Colon (tissue), 2 donors: ENCODE results near the gene PGS1.

Experiments used
- FAIRE-seq: peaks from 2 replicates; lab custom pipeline; 2012; peaks lifted over from hg19 to GRCh38; lab: Jason Lieb, UNC
- donor health status: control.
- donor health status: control.

PGS1 gene

DNA sequence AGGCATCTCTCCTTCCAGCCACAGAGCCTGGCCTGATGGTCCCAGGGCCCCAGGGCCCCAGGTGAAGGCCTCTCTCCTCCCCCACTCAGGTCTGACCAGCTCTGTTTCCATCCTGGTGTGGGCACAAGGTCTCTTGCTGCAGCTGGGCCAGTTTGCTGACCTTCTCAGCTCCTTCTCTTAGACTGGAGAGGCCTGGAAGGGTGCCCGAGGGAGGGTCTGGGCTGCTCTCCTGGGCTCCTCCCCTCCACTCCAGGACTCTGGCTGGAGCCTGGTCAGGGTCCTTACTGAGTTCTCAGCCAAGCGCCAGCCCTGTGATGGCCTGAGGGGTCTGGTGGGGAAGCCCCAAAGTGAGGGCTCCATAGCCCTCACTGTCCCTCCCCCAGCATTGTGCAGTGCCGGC lies 31.0 kb upstream of the PGS1 start:
- no peak for FAIRE-seq

- no peak for FAIRE-seq
These were observed 30.2 kb upstream of the PGS1 start for GRCh38 chr17:78348055-78348770.

DNA sequence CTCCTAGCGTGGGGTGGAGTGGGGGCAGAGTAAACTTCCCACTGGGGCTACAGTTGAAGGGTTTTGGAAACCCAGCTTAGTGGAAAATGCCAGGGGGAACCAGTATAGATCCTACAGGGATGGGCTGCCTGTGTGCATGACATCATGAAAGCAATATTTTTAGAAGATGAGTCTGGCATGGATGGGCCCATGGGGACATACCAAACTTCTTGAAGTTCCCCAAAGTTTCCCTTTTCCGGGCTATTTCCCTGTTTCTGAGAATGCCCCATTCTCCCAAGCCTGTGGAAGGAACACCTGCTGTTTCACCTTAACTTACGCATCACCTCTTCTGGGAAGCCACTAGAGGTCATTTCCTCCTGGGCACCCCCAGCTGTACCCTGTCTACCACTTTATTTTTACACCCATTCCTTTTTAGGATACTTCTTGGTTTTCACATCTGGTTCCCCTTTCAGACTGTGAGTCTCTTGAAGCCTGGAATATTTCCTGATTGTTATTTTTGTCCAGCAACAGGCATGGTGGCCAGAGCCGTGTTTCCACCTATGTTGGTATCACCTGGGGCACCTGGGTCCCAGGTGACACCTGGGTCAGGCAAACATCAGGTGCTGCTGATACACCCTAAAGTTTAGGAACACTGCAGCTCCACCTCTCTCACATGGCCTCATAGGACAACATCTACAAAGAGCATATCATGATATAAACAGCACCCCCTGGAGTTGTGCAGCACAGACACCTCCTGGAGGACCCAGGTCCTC lies 28.4 kb upstream of the PGS1 start:
- no peak for FAIRE-seq

- FAIRE-seq, result no peak
These were observed 26.9 kb upstream of the PGS1 start for GRCh38 chr17:78351449-78352006.

DNA sequence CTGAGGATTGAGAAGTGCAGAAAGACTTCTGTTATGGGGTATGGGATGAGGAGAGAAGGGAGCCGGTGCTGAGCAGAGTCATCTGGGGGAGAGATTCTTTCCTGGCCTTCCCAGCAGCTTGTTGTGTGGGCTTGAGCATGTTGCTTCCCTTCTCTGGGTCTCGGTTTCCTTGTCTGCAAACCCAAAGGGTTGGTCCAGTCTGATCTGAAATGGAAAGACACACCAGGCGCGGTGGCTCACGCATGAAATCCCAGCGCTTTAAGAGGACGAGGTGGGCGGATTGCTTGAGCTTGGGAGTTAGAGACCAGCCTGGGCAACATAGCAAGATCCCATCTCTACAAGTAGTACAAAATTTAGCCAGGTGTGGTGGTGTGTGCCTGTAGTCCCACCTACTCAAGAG lies 24.6 kb upstream of the PGS1 start:
- FAIRE-seq, result no peak

DNA sequence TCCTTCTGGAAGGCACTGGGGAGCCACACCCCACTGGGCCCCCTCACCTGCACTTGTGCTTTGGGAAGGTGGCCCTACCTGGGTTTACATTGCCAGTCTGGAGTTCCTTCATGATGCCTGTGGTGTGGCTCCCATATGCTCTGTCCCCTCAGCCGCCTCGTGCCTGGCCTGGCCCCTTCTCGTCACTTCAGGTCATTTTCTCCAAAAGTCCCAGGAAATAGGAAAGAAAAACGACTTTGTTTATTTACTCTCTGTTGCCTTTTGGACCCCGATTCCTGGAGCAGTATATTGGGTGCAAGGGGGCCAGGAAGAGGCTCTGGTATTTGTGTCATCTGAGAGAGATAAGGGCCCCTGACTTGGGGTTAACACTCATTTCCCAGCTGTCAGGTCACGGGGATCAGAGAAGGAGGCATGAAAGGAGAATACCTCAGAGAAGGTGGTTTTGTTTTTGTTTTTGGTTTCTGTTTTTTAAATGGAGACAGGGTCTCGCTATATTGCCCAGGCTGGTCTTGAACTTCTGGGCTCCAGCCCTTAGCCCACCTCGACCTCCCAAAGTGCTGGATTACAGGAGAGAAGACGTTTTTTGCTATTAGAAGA lies 23.3 kb upstream of the PGS1 start:
- no peak for FAIRE-seq

- no peak for FAIRE-seq
These were observed 22.7 kb upstream of the PGS1 start for GRCh38 chr17:78355701-78356100.

DNA sequence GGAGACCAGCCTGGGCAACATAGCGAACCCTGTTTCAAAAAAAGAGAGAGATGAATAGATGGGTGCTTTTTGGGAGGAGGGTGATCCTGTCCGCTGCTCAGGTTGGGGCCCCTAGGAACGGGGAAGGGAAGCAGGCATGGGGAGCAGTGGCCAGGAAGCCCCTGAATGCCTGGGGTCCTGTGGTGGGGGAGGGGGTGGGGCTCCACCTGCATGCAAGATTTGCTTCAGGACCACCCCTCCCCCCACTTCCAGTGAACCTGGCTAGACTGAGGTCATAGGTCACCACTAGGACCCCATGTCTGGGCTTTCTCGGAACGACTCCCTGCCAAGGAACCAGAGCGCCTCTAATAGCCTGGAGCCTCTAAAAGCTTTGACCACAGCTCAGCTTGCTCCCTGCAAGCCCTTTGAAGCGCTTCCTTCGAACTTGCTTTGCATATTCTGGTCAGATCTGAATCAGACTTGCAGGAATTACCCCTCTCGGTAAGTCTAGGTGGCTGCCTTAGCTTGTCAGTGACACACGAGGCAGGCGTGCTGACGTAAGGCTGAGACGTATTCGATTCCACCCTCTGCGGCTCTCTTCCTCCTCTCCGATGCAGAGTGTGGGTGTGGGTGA lies 22.2 kb upstream of the PGS1 start:
- no peak for FAIRE-seq

GRCh38 chr17:78357177-78357586 lies 21.3 kb upstream of the PGS1 start:
- FAIRE-seq, result no peak

DNA sequence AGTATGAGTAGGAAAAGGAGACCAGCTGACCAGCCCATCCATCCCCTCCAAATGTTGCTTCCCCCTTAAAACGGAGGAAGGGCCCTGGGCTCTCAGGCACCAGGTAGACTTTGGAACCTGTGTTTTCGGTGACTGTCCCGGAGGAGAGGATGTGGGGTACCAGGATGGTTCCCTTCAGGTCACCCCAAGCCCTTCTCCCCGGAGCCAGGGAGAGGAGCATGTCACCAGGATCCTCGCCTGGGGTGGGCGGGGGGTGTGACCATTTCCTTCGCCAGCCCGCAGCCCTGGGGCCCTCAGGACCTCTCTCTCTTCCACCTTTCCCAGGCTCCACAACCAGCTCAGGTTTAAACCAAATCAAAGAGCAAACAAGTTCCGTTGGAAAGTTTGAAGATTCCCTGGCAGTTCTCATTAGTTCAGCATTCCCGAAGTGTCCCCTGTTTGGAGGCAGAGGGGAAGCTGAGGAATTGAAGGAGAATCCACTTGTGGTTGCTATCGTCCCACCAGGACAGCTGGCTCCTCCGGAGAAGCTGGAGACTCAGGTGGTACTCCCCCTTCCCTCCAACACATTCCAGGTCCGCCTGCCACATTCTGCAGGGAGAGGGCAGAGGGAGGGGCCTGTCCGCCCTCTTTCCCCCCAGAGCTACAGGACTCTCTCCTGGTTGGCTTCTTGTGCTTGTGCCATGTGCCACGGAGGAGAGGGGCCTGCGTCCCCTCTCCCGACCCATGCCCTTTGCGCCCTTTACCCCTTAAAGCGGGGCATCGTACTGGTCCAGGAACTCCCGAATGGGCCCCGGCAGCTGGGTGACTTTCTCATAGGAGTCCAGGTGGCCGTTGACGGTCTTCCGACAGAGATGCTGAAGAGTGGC lies 20.5 kb upstream of the PGS1 start:
- FAIRE-seq, result no peak

DNA sequence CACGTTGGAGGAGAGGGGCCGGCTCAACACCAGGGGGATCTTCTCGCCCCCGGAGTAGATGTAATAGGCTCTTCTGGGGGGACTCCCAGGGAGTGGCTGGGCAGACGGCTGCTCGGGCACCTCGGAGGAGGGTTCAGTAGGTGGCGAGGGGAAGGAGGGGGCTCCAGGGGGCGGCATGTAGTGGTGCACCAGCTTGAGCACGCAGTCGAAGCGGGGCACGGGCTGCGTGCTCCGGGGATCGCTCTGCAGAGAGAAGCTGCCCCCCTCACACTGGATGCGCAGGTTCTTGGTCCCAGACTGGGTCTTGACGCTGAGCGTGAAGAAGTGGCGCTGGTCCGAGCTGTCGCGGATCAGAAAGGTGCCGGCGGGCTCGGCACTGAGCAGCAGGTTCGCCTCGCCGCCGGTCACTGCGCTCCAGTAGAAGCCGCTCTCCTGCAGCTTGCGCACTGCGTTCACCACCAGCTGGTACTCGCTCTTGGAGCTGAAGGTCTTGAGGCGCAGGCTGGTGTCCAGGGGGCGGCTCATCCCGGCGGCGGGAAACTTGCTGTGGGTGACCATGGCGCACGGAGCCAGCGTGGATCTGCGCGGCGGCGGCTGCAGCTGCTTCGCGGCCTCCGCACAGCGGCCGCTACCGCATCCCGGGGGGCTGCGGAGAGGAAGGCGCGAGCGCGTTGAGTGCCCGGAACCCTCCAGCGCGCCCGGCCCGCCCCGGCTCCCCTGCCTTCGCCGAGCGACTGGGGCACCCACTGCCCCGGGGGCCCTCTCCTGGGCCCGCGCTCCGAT lies 19.7 kb upstream of the PGS1 start:
- FAIRE-seq, result no peak

DNA sequence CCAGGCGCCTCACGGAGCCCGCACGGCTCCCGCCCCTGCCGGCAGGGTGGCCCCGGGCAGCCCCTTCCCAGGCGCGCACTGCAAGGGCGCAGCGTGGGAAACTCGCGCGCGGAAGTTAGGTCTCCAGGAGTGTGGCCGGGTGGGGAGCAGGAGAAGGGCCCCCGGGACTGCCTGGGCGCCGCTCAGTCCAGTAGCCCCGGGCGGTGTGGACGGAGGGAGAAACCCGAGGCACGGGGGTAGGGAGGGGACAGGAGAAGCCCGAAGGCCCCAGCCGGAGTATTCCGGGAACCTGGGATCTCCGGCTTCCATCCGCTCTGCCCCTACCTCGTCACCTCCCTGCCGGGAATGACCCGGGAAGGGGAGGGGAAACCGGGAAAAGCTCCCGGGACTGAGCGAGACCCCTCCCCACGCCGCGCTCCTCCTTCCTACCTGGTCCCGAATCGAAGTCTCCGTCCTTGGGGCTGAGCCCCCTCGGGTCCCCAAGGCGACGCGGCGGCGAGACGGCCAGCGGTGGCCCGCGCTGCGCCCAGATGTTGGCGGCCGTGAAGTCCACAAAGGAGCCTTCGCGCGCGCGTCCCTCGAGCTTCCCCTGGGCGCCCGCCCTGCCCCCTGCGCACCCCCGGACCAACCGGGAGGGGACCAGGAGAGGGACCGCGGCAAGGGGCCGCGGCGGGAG lies 19.0 kb upstream of the PGS1 start:
- FAIRE-seq, result no peak

DNA sequence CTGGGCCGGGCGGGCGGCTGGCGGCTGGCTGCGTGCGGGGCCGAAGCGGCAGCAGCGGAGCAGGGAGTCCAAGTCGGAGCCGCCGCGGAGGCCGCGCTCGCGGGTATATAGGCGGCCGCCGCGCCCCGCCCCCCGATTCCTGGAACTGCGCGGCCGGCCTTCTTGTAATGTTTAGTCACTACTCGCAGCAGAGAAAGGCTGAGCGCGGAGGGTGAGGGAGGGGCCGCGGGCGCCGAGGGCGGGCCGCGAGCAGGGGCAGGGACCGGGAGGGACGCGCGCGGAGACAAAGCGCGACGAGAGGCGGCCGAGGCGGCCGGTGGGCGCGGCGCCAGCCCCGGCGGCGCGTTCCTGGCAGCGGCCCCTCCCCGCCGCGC lies 18.5 kb upstream of the PGS1 start, which contains the start of gene SOCS3:
Gene SOCS3 (minus strand): TSS at position 81 of the 374 bp plus-strand sequence. CDS start 982 bp downstream, outside the sequence.
- FAIRE-seq, result no peak

DNA sequence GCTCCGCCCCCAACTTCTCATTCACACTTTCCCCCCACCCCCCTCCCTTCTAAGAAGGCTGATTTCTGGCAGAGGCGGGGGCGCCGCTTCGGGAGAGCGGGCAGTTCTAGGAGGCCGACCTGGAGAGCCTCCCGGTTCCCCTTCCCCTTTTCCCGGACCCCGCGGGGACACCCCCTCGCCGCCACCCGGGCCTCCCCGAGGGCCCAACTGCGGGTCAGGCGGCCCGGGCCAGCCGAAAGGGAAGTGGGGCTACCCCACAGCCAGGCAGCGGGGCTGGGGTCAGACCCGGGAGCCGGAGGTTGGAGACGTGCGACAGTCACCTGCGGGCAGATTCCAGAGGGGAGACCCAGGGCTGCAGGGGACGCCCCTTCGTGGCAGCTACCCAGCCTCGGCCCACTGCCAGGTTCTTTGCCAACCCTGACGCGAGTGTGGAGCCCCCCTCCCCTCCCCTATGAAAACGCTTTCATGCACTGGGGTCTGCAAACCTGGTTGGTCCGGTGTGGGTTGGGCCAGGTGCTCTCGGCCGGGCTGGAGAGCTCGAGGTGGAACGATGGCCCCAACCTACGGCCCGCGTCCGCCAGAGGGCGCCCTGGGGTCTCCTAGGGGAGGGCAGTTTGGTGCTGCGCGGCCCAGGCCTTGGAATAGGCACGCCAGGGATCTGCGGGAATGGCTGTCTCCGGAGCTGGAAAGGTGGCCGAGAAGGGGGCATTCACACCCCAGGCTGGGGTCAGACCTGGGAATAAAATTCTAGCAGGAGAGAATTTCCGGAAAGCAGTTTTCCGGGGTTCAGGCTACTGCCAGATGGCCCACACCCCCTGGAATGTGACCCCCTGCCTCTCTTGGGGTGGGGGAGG lies 17.9 kb upstream of the PGS1 start:
- no peak for FAIRE-seq

DNA sequence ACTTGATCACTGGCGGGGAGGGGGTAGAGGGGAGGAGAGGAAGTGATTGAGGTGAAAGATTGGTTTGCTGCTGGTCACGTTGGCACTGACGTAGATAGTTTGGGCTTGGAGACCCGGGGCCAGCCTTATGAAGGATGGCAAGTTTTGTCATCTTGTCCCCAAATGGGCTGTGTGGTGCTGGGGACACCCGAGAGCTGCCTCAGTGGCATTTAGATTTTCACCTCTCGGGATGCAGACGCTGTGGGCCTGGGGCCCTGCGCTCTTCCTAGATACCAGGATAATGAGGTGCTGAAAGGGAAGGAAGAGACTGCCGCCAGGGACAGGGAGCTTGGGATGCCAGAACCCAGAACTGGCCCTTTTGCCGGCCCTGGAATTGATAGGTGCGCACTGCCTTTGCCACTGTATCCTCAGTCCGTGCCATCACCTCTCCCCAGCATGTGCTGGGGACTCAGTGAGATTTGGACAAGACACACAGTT lies 17.2 kb upstream of the PGS1 start:
- FAIRE-seq, result no peak

DNA sequence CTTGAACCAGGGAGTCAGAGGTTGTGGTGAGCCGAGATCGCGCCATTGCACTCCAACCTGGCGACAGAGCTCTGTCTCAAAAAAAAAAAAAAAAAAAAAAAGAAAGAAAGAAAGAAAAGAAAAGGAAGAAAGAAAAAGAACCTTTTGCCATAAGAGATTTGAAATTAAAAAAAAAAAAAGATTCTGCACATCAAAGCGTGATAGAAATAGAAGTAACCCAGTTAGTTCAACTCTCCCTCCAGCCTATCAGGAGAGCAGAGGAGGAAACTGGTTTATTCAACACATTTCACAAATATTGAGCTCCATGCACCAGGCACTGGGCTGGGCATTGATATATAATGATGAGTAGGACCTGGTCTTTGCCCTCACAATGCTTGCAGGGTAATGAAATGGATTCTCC lies 16.2 kb upstream of the PGS1 start:
- FAIRE-seq, result no peak

GRCh38 chr17:78362671-78363070 lies 15.8 kb upstream of the PGS1 start:
- FAIRE-seq, result no peak

DNA sequence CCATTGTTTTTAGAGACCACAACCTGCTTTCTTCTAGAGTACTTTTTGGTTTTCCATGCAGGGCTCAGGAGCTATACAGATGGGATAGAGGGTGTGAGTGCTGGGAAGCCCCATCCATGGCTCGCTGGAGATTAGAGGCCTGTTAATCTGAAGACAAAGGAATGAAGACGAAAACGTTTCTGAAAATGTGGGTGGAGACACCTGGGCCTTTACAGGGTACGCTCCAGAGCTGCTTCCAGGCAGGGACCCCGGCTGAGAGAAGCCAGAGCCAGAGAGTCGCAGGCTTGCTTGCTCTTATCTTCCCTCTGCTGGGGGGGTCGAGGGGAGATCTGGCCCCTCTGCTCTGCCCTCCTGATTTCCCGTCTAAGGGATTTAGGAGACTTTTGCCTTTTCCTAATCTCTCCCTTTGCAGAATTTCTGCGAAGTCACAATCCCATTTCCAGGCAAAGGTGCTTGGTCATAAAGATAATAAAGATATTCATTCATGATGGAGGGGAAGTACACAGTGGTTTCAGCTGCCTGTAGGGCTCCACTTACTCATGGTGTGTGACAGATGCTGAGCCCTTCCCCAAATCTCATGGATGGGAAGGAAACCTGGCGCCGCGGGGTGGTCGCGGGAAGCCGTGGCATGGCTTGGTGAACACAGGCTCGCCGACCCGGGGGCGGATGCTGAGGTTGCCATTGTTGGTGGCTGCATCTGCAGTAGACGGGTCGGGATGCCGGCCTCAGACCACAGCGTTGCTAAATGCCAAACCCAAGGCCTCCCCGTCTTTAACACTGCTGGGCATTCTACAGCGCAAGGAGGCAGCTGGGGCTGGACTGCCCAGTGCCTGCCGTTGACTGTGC lies 13.8 kb upstream of the PGS1 start:
- FAIRE-seq, result no peak
